Mucosa of descending colon (tissue), 3 donors: Measurements from ENCODE around the gene VRK1. TPM values are rescaled to one million over a fixed set of nuclear protein-coding genes. Genes with fewer than 3 reads are reported as not detected.

Experiments
- ATAC-seq: fragments of 200-7000 bp; cut with Tn5 transposase; one replicate; pipeline ENCODE4 v1.9.1; 2020; ENCODE audit warnings: mild to moderate bottlenecking, moderate library complexity
- DNase-seq, 3 donors: peaks; one replicate each; pipeline ENCODE4 v3.0.0-alpha.2; 2020
- H3K36me3 ChIP-seq: fragments of 200-600 bp; one replicate; pipeline ENCODE4 v1.8.0; 2021; ENCODE audit warnings: low read depth, mild to moderate bottlenecking
- H3K4me1 ChIP-seq: fragments of 200-600 bp; one replicate; pipeline ENCODE4 v1.8.0; 2021; ENCODE audit warnings: low read depth, mild to moderate bottlenecking
- H3K4me3 ChIP-seq: fragments of 200-600 bp; one replicate; pipeline ENCODE4 v1.8.0; 2021; ENCODE audit warnings: mild to moderate bottlenecking
- H3K9me3 ChIP-seq: fragments of 200-600 bp; one replicate; pipeline ENCODE4 v1.8.0; 2021; ENCODE audit warnings: mild to moderate bottlenecking
- CTCF ChIP-seq: fragments of 200-600 bp; IDR thresholded peaks from one replicate; pipeline ENCODE4 v1.8.0; 2022; ENCODE audit warnings: antibody characterized with exemption, mild to moderate bottlenecking
- intact Hi-C, 2 donors: fragments of 100-400 bp; cut with DNase I in 1 of 2; cut with micrococcal nuclease in 1 of 2; formaldehyde crosslinking; loops; one replicate each; pipeline versions ENCODE4 v1.11.0 to v1.11.1; 2022; cut with DNase I, micrococcal nuclease
- total RNA-seq, 3 donors: library from RNA; stranded (reverse); fragmentation: NEBNext Ultra II Directional in 2 of 3; extraction: Animal tissue kit (Norgen Biotek cat#: 25700) in 2 of 3; gene quantifications; one replicate each; pipeline versions ENCODE4 v1.2.1 to v1.2.4, GENCODE V29; 2021 to 2023
- donor health status: DM: no; HTN: no; CAD: no; lungs with moderate emphysema.
- donor health status: DM: no; HTN: no; CAD: no.
- donor health status: DM: no; HTN: yes; CAD: no.

VRK1 gene
- total RNA-seq, 3 donors from 2014 or later = 15.3 to 19.8 (median 19.4) TPM

DNA sequence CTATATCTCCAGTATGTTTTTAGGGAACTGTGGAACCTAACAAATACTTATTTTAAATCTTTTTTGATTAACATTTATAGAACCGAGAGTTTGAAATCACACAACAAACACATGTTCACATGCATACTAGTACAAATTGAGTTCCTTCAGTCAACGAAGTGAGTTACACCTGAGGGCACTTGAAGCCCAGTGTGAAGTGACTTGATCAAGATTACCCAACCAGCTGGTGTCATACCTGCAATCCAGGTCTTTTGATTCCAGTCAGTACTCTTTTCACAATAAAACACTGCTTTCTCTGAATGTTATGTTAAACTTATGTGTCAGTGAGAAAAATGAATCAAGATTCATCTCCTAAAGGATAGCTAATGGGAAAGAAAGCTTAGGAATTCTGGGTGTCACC, 35.2 kb downstream of the VRK1 start:
- DNase-seq (no peak), ATAC-seq (no peak)
- Histone ChIP-seq H3K9me3 (no peaks in the 10 kb centered on the region), H3K4me1 (no peaks in the 10 kb centered on the region), H3K36me3 (no peaks in the 10 kb centered on the region), H3K4me3 (no peak overlapping the region)
- TF ChIP-seq CTCF = no peak
- intact Hi-C loops = no loop called here

DNA sequence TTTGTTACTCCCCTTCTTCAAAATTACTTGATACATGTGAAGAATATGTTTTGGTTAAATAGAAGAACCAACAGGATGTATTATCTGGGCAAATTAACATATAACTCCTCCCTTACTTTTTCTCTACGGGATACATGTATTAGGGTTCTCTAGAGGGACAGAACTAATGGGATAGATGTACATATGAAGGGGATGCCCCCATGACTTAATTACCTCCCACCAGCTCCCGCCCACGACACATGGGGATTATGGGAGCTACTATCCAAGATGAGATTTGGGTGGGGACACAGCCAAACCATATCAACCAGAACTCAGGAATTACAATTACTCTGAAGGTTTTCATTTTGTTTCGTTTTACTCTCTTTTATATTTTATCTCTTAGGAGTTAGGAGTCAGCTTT, 41.3 kb downstream of the VRK1 start:
- no peak overlapping the region for H3K4me3 ChIP-seq
- no peaks in the 10 kb centered on the region for H3K4me1 ChIP-seq
- no peaks in the 10 kb centered on the region for H3K36me3 ChIP-seq
- intact Hi-C loops = no loop called here
- ATAC-seq = no peak
- H3K9me3 ChIP-seq = no peaks in the 10 kb centered on the region
- DNase-seq = no peak
- no peak for TF ChIP-seq CTCF

DNA sequence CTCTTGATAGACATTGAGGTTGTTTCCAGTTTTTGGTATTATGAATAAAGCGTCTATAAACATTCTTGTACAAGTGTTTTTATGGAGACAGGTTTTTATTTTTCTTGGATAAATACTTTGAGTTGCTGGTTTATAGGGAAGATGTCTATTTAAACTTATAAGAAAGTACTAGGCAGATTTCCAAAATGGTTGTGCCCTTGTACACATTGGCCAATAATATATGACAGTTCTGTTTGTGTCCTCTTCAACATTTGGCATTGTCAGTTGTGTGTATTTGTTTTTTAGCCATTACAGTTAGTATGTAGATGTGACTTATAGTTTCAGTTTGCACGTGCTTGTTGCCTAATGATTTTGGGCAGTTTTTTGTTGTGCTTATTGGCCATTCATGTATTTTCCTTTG, 42.1 kb downstream of the VRK1 start:
- no peak for ATAC-seq
- no peak overlapping the region for H3K4me3 ChIP-seq
- TF ChIP-seq CTCF = no peak
- no peaks in the 10 kb centered on the region for H3K4me1 ChIP-seq
- no peaks in the 10 kb centered on the region for H3K9me3 ChIP-seq
- no peaks in the 10 kb centered on the region for H3K36me3 ChIP-seq
- intact Hi-C loops = no loop called here
- DNase-seq = no peak

DNA sequence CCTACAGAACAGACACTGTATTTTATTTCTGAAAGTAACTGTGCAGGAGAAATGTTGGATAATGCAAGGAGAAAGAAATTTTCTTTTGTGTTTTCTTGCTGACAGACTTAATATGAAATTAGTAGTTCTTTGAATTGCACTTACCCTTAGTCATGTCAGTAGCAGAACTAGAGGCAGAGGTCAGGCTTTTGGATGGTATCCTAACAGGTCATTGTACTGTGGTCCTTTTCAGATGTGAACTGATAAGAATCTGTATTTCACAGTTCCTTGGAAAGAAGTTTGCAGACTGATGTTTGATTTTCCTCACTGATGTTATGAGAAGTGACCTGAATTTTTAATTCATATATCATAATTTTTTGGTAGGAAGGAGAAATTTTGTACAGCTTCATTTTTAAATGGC, 46.0 kb downstream of the VRK1 start:
- ATAC-seq = no peak

DNA sequence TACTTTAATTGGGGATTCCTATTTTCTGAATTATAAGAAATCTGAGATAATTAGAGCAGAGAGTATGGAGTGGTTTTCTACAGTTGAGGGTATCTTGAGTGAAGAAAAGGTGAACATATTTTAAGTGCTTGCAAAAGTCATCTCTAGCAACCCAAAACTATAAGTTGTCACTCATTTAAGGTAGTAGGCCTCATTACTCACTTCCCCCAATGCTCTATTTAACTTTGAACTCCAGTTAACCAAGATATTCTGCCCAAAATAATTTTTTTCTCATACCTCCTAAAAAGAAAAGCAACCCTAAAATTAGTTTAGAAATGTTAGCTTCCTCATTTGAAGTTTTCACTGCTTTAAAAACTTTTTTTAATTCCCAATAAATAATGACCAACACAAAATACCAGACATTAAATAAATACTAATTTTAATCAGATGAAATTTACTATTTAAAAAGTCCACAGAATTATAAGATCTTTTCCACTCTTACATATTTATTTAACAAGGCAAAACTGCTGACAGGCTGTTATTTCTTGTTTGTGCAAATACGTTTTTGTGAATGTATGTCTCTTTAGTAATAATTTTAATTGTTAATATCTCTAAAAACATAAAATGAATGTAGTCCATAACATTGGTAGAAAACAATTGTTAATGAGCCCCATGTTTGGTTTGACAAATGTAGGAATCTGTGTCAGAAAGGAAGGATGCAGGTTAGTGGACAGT, 47.8 kb downstream of the VRK1 start:
- no peak overlapping the region for H3K4me3 ChIP-seq
- no peaks in the 10 kb centered on the region for H3K9me3 ChIP-seq
- DNase-seq (no peak), ATAC-seq (no peak)
- TF ChIP-seq CTCF = no peak
- H3K36me3 ChIP-seq = no peaks in the 10 kb centered on the region
- H3K4me1 ChIP-seq = no peaks in the 10 kb centered on the region
- intact Hi-C loops = no loop called here

More for the DNA sequence above, 46.0 kb downstream of the VRK1 start:
- no peaks in the 10 kb centered on the region for H3K9me3 ChIP-seq
- H3K36me3 ChIP-seq = no peaks in the 10 kb centered on the region
- H3K4me1 ChIP-seq = no peaks in the 10 kb centered on the region
- intact Hi-C loops = no loop called here
- no peak for DNase-seq
- H3K4me3 ChIP-seq = no peak overlapping the region
- no peak for TF ChIP-seq CTCF

GRCh38 chr14:96847451-96847850, 50.3 kb downstream of the VRK1 start:
- H3K36me3 ChIP-seq = no peaks in the 10 kb centered on the region
- no peaks in the 10 kb centered on the region for H3K4me1 ChIP-seq
- TF ChIP-seq CTCF = no peak
- DNase-seq (no peak), ATAC-seq (no peak)
- intact Hi-C loops = no loop called here
- no peak overlapping the region for H3K4me3 ChIP-seq
- H3K9me3 ChIP-seq = no peaks in the 10 kb centered on the region
